H1 (cell line): ENCODE measurements around the gene SYVN1. TPM values are rescaled to one million over a fixed set of nuclear protein-coding genes. Genes with fewer than 3 reads are reported as not detected.

Experiments used
- CTCF ChIA-PET: fragments of 300-600 bp; sonication (Branson Sonifier 250); formaldehyde crosslinking; loops from one replicate; lab custom pipeline; 2021; ENCODE audit not compliant: partially characterized antibody; lab: Charles Lee
- POLR2A ChIA-PET: fragments of 300-600 bp; sonication (Branson Sonifier 250); formaldehyde crosslinking; loops from one replicate; lab custom pipeline; 2021; ENCODE audit warnings: inconsistent platforms; ENCODE audit not compliant: partially characterized antibody; lab: Charles Lee
- DNase-seq, 2 experiments: peaks; one replicate each; pipeline versions ENCODE4 v3.0.0 to v3.0.0-alpha.2; 2010 to 2022; ENCODE audit warnings: low spot score in 2 of 2, low read depth in 1 of 2, mixed read lengths in 1 of 2
- FAIRE-seq: peaks from 2 replicates; lab custom pipeline; 2011; peaks lifted over from hg19 to GRCh38; lab: Jason Lieb, UNC
- H2AFZ ChIP-seq: 2 replicates; pipeline ENCODE4 v1.8.1; 2012; ENCODE audit warnings: low read length, inconsistent platforms
- H2AK5ac ChIP-seq: 2 replicates; pipeline ENCODE4 v1.6.1; 2013; ENCODE audit warnings: low read depth, low read length
- H2BK120ac ChIP-seq: replicated peaks from 2 replicates; pipeline ENCODE3; 2013; ENCODE audit warnings: low read depth, low read length, inconsistent platforms
- H2BK12ac ChIP-seq: 2 replicates; pipeline ENCODE4 v1.6.1; 2013; ENCODE audit warnings: low read depth, low read length
- H2BK15ac ChIP-seq: 2 replicates; pipeline ENCODE4 v1.6.1; 2013; ENCODE audit warnings: low read length
- H2BK20ac ChIP-seq: 2 replicates; pipeline ENCODE4 v1.6.1; 2013; ENCODE audit warnings: low read length
- H2BK5ac ChIP-seq: 2 replicates; pipeline ENCODE4 v1.6.1; 2013; ENCODE audit warnings: low read depth, low read length
- H3K14ac ChIP-seq: 2 replicates; pipeline ENCODE4 v1.6.1; 2013; ENCODE audit warnings: inconsistent platforms; ENCODE audit not compliant: insufficient read length
- H3K18ac ChIP-seq: 2 replicates; pipeline ENCODE4 v1.6.1; 2013; ENCODE audit warnings: low read length; ENCODE audit errors: extremely low read depth
- H3K23ac ChIP-seq: 2 replicates; pipeline ENCODE4 v1.6.1; 2013; ENCODE audit warnings: inconsistent platforms; ENCODE audit not compliant: insufficient read length
- H3K23me2 ChIP-seq: 2 replicates; pipeline ENCODE4 v1.6.1; 2013; ENCODE audit warnings: low read depth, low read length
- H3K27ac ChIP-seq: 2 replicates; pipeline ENCODE4 v1.6.1; 2011; ENCODE audit warnings: low read depth, low read length, inconsistent platforms
- H3K27me3 ChIP-seq, 4 experiments: replicated peaks in 1 of 4; 1 replicate in 1 of 4; 2 replicates in 3 of 4; pipeline versions ENCODE4 v1.6.1 to v1.8.1; 2011 to 2013; ENCODE audit warnings: low read length in 3 of 4, mild to moderate bottlenecking in 3 of 4, inconsistent platforms in 2 of 4, mixed read lengths in 2 of 4, moderate library complexity in 1 of 4; ENCODE audit not compliant: control insufficient read depth in 3 of 4, insufficient read depth in 3 of 4; ENCODE audit errors: extremely low read depth in 1 of 4
- H3K36me3 ChIP-seq, 4 experiments: 2 replicates each; pipeline versions ENCODE4 v1.6.1 to v1.8.1; 2011 to 2013; ENCODE audit warnings: mild to moderate bottlenecking in 4 of 4, low read length in 3 of 4, moderate library complexity in 2 of 4, control low read depth in 1 of 4, inconsistent platforms in 1 of 4; ENCODE audit not compliant: insufficient read depth in 4 of 4, control insufficient read depth in 2 of 4
- H3K4ac ChIP-seq: replicated peaks from 2 replicates; pipeline ENCODE3; 2013; ENCODE audit warnings: low read length, low read depth, mixed read lengths, inconsistent platforms; ENCODE audit not compliant: insufficient read length
- H3K4me1 ChIP-seq, 4 experiments: replicated peaks in 1 of 4; 1 replicate in 1 of 4; 2 replicates in 3 of 4; pipeline versions ENCODE4 v1.6.1 to v1.8.1; 2011 to 2013; ENCODE audit warnings: low read length in 3 of 4, inconsistent platforms in 2 of 4, mixed read lengths in 1 of 4; ENCODE audit not compliant: insufficient read depth in 4 of 4, control insufficient read depth in 3 of 4
- H3K4me2 ChIP-seq, 2 experiments: 2 replicates each; pipeline versions ENCODE4 v1.6.1 to v1.8.1; 2011 to 2013; ENCODE audit warnings: low read depth in 2 of 2, low read length in 2 of 2, control low read depth in 1 of 2, inconsistent platforms in 1 of 2, mild to moderate bottlenecking in 1 of 2; ENCODE audit not compliant: insufficient read depth in 1 of 2
- H3K4me3 ChIP-seq, 4 experiments: fragments of 200-600, 300-600 bp in 1 of 4; sonication (generic), shearing (Covaris generic), sonication (Bioruptor Twin) in 1 of 4; 2 replicates each; pipeline versions ENCODE4 v1.5.1 to v1.8.1; 2011 to 2016; ENCODE audit warnings: low read length in 4 of 4, low read depth in 3 of 4, control low read depth in 2 of 4, inconsistent platforms in 2 of 4, mild to moderate bottlenecking in 2 of 4, mixed read lengths in 1 of 4, moderate library complexity in 1 of 4; ENCODE audit not compliant: insufficient read depth in 2 of 4; ENCODE audit errors: extremely low read depth in 1 of 4
- H3K56ac ChIP-seq: replicated peaks from 2 replicates; pipeline ENCODE3; 2013; ENCODE audit warnings: low read depth, mild to moderate bottlenecking, mixed read lengths, low read length, inconsistent platforms; ENCODE audit not compliant: insufficient read length
- H3K79me1 ChIP-seq: 2 replicates; pipeline ENCODE4 v1.6.1; 2013; ENCODE audit warnings: low read depth, low read length, control low read depth
- H3K79me2 ChIP-seq, 2 experiments: 2 replicates each; pipeline versions ENCODE4 v1.6.1 to v1.8.1; 2012 to 2013; ENCODE audit warnings: low read length in 2 of 2, mild to moderate bottlenecking in 2 of 2, inconsistent platforms in 1 of 2; ENCODE audit not compliant: insufficient read depth in 2 of 2, control insufficient read depth in 1 of 2
- H3K9ac ChIP-seq, 4 experiments: replicated peaks in 1 of 4; 1 replicate in 1 of 4; 2 replicates in 3 of 4; pipeline versions ENCODE4 v1.6.1 to v1.8.1; 2011 to 2013; ENCODE audit warnings: low read depth in 3 of 4, low read length in 3 of 4, control low read depth in 2 of 4, mild to moderate bottlenecking in 2 of 4, moderate library complexity in 2 of 4, inconsistent platforms in 1 of 4; ENCODE audit errors: extremely low read depth in 1 of 4
- H3K9me3 ChIP-seq, 2 experiments: 2 replicates each; pipeline versions ENCODE4 v1.6.1 to v1.8.1; 2012 to 2013; ENCODE audit warnings: mild to moderate bottlenecking in 2 of 2, moderate library complexity in 2 of 2, control low read depth in 1 of 2, inconsistent platforms in 1 of 2, low read depth in 1 of 2, low read length in 1 of 2, mixed read lengths in 1 of 2; ENCODE audit not compliant: insufficient read depth in 2 of 2
- H4K20me1 ChIP-seq, 2 experiments: replicated peaks in 1 of 2; 2 replicates each; pipeline versions ENCODE3 to v1.8.1; 2011 to 2013; ENCODE audit warnings: inconsistent platforms in 2 of 2, low read length in 2 of 2, mild to moderate bottlenecking in 1 of 2; ENCODE audit not compliant: insufficient read depth in 2 of 2, control insufficient read depth in 1 of 2
- H4K5ac ChIP-seq: 2 replicates; pipeline ENCODE4 v1.6.1; 2013; ENCODE audit warnings: low read length, low read depth, mixed read lengths, inconsistent platforms; ENCODE audit not compliant: insufficient read length
- H4K8ac ChIP-seq: 2 replicates; pipeline ENCODE4 v1.8.0; 2013; ENCODE audit warnings: mild to moderate bottlenecking, moderate library complexity, low read length, inconsistent platforms; ENCODE audit not compliant: insufficient read depth; ENCODE audit errors: extremely low read depth
- H4K91ac ChIP-seq: replicated peaks from 2 replicates; pipeline ENCODE3; 2013; ENCODE audit warnings: low read length, mixed read lengths, inconsistent platforms; ENCODE audit not compliant: insufficient read length
- ASH2L ChIP-seq: fragments of 200-600, 300-600 bp; sonication (generic); IDR thresholded peaks from one replicate; pipeline ENCODE4 v1.7.1; 2017; ENCODE audit warnings: low read length
- CHD1 ChIP-seq: IDR thresholded peaks from 2 replicates; pipeline ENCODE4 v1.6.1; 2012; ENCODE audit warnings: low read depth, low read length, improper control_type of control experiment
- EGR1 ChIP-seq: IDR thresholded peaks from 2 replicates; pipeline ENCODE4 v1.6.1; 2011; ENCODE audit warnings: low read depth, low read length, borderline replicate concordance
- FOSL1 ChIP-seq: IDR thresholded peaks from 2 replicates; pipeline ENCODE4 v1.6.1; 2011; ENCODE audit warnings: mild to moderate bottlenecking, low read depth, low read length, moderate library complexity; ENCODE audit not compliant: insufficient read depth
- GABPA ChIP-seq: IDR thresholded peaks from 2 replicates; pipeline ENCODE4 v1.6.1; 2011; ENCODE audit warnings: mild to moderate bottlenecking, low read length, moderate library complexity, borderline replicate concordance; ENCODE audit not compliant: insufficient read depth
- JUND ChIP-seq: IDR thresholded peaks from 2 replicates; pipeline ENCODE4 v1.6.1; 2011; ENCODE audit warnings: mild to moderate bottlenecking, improper control_type of control experiment, low read length
- RFX5 ChIP-seq: IDR thresholded peaks from 2 replicates; pipeline ENCODE4 v1.6.1; 2011; ENCODE audit warnings: low read depth, low read length, improper control_type of control experiment, borderline replicate concordance
- SAP30 ChIP-seq: fragments of 300-600 bp; sonication (generic); IDR thresholded peaks from 2 replicates; pipeline ENCODE4 v1.7.1; 2012; ENCODE audit warnings: low read length, moderate library complexity, mild to moderate bottlenecking, inconsistent platforms; ENCODE audit not compliant: insufficient read depth, insufficient replicate concordance
- SUZ12 ChIP-seq: fragments of 200-600 bp; sonication (generic); IDR thresholded peaks from 2 replicates; pipeline ENCODE4 v1.6.1; 2012; ENCODE audit warnings: mild to moderate bottlenecking, inconsistent platforms, low read length, moderate library complexity, mixed read lengths
- YY1 ChIP-seq: IDR thresholded peaks from 2 replicates; pipeline ENCODE4 v1.6.1; 2011; ENCODE audit warnings: low read depth, mild to moderate bottlenecking, low read length
- ZNF274 ChIP-seq: IDR thresholded peaks from 2 replicates; pipeline ENCODE4 v1.7.0; 2012; ENCODE audit warnings: low read length, borderline replicate concordance; ENCODE audit errors: extremely low read depth
- WGBS, 2 experiments: shearing (Covaris generic) in 1 of 2; methylation state at CpG; one replicate each; pipeline versions ENCODE4 v1.1.6 to v1.1.7; 2013 to 2015; ENCODE audit warnings: low lambda C conversion rate in 2 of 2, mixed read lengths in 2 of 2, inconsistent platforms in 1 of 2, low coverage in 1 of 2, missing lambda C conversion rate in 1 of 2; ENCODE audit not compliant: insufficient replicate concordance in 2 of 2, insufficient coverage in 1 of 2, insufficient read length in 1 of 2; ENCODE audit errors: extremely low coverage in 1 of 2, missing lambda C conversion rate in 1 of 2; 5-methylcytosine and 5-hydroxymethylcytosine counted together
- polyA plus RNA-seq, 7 experiments: library from polyadenylated mRNA; depleted of rRNA in 3 of 7; stranded (reverse) in 5 of 7; unstranded in 2 of 7; fragments of >200 nt in 5 of 7; fragments of 200-250 nt in 2 of 7; gene quantifications; 1 replicate in 5 of 7; 2 replicates in 1 of 7; 4 replicates in 1 of 7; pipeline versions ENCODE4 v1.2.1 to v1.2.3, GENCODE V29; 2011 to 2013; ENCODE audit warnings: missing spikeins in 2 of 7, mixed read lengths in 2 of 7
- total RNA-seq: library from RNA; stranded (reverse); fragmentation: NEBNext Ultra II Directional; extraction: Animal tissue kit (Norgen Biotek cat#: 25700); gene quantifications from 2 replicates; pipeline ENCODE4 v1.2.1, GENCODE V29; 2021

The SYVN1 gene
- total and polyA plus RNA-seq, 2 of the 8 experiments (the other 6 are each of a cell fraction or from before 2014, with no cell fraction given) = 27.8 to 29.4 TPM

- H2BK5ac ChIP-seq = no peak overlapping the region
- no peak overlapping the region for H3K4me2 ChIP-seq
- H4K8ac ChIP-seq = no peak overlapping the region
- no peak overlapping the region for H3K14ac ChIP-seq
- H2BK12ac ChIP-seq = no peak overlapping the region
- H3K79me2 ChIP-seq = no peaks in the 10 kb centered on the region
- no peak overlapping the region for H3K9ac ChIP-seq
- no peaks in the 10 kb centered on the region; the same call in 1 of the 2 replicates for H3K23me2 ChIP-seq
- WGBS, 2 experiments = 84% methylated on average over 3 of the region's 3 CpGs; no CpG with 5 or more reads in 1 of the 2 experiments
- H4K20me1 ChIP-seq = no peaks in the 10 kb centered on the region
- no peak overlapping the region for H2BK15ac ChIP-seq
- H3K56ac ChIP-seq = no peak overlapping the region
- no peak overlapping the region for H3K18ac ChIP-seq
- H3K79me1 ChIP-seq = no peaks in the 10 kb centered on the region
- no peak overlapping the region for H3K27ac ChIP-seq
- ChIA-PET POLR2A (interaction anchor here (1.0 to 1.5 kb wide), 2 partner anchors 14 to 39 kb away, joined by 3 to 4 read pairs; partner anchors contain the start of genes FAU and MRPL49), CTCF (no interaction called here)
- no peak overlapping the region for H2AK5ac ChIP-seq
- no peak overlapping the region for H4K91ac ChIP-seq
- no peak for TF ChIP-seq RFX5
- no peak for TF ChIP-seq SAP30
- TF ChIP-seq JUND = no peak
- TF ChIP-seq SUZ12 = no peak
- TF ChIP-seq GABPA = no peak
- no peak for TF ChIP-seq ZNF274
- no peak for TF ChIP-seq ASH2L
- no peak for TF ChIP-seq EGR1
- no peak for TF ChIP-seq YY1
- TF ChIP-seq CHD1 = no peak
- no peak for TF ChIP-seq FOSL1
- H3K9me3 ChIP-seq = no peaks in the 10 kb centered on the region
- H3K4me1 ChIP-seq = 0 out of 7 replicates have a peak, but pooled peaks cover 0 to 2% (median 0%) of the 10 kb centered on the region in 4 experiments
- H3K4ac ChIP-seq = no peak overlapping the region
- no peak overlapping the region for H2BK120ac ChIP-seq
- DNase-seq (no peak), FAIRE-seq (no peak)
- H3K4me3 ChIP-seq = no peak overlapping the region
- H2BK20ac ChIP-seq = no peak overlapping the region
- H2AFZ ChIP-seq = no peak overlapping the region
- H4K5ac ChIP-seq = no peak overlapping the region
- H3K23ac ChIP-seq = no peak overlapping the region
- no peaks in the 10 kb centered on the region for H3K36me3 ChIP-seq
- H3K27me3 ChIP-seq = no peaks in the 10 kb centered on the region
These were observed 26.3 kb upstream of the SYVN1 start for GRCh38 chr11:65160643-65161042.
